Right renal pelvis (tissue), 4 donors: ENCODE results near the gene CFLAR. TPM values are rescaled to one million over a fixed set of nuclear protein-coding genes. Genes with fewer than 3 reads are reported as not detected.
"Not testable (repeated sequence)": the region's sequence is repeated elsewhere in the genome, so short reads cannot be mapped to it uniquely, and the experiment has no call there.

Source experiments
- DNase-seq, 4 donors: peaks; one replicate each; pipeline ENCODE4 v3.0.0-alpha.2; 2013; ENCODE audit warnings: low read depth in 4 of 4, low spot score in 3 of 4, missing footprints in 1 of 4
- polyA plus RNA-seq, 4 donors: library from polyadenylated mRNA; unstranded; fragments of 120-200 nt; gene quantifications; one replicate each; pipeline ENCODE4 v1.2.1, GENCODE V29; 2013; ENCODE audit not compliant: insufficient read length in 4 of 4

The CFLAR gene
- polyA plus RNA-seq, 4 donors: 50.4 to 62.9 (median 55.9) TPM

DNA sequence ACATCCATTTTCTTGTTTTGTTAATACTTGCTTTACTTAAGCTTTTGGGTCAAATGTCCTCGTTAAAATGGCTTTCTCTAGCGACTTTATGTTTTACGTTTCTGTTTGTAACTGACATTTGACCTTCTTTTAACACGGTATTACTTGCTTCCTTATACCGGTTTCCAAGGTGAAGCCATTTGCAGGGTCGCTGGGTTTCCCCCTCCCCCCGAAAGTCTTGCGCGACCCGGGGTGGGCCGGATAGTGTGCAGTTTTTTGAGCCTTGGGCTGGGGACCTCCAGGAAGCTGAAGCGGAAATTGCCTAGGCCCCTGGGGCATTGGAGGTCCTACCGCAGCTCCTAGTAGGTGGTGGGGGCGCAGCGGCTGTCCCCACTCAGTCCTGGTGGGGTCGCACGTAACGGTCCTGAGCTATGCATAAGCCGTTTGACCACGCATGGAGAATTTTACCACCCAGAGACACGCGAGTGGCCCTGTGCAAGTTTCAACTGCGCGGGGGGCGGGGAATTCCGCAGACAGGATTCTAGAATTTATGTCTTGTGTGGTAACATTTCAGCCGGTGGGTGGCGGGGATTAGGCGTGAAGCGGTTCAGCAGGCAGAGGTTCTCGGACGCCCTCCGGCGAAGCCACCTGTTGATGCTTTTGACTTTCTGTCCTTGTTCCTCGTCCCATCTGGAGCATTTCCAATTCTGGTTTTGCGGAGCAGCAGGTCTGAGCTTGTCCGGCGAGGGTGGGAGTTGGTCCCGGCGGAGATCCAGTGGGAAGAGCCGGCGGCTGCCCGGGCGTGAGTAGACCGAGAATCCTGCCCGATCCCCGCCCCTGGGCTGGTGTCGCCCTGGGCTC, 2.4 kb downstream of the CFLAR start:
- DNase-seq: peak; percentile 67 to 78 (median 72)

DNA sequence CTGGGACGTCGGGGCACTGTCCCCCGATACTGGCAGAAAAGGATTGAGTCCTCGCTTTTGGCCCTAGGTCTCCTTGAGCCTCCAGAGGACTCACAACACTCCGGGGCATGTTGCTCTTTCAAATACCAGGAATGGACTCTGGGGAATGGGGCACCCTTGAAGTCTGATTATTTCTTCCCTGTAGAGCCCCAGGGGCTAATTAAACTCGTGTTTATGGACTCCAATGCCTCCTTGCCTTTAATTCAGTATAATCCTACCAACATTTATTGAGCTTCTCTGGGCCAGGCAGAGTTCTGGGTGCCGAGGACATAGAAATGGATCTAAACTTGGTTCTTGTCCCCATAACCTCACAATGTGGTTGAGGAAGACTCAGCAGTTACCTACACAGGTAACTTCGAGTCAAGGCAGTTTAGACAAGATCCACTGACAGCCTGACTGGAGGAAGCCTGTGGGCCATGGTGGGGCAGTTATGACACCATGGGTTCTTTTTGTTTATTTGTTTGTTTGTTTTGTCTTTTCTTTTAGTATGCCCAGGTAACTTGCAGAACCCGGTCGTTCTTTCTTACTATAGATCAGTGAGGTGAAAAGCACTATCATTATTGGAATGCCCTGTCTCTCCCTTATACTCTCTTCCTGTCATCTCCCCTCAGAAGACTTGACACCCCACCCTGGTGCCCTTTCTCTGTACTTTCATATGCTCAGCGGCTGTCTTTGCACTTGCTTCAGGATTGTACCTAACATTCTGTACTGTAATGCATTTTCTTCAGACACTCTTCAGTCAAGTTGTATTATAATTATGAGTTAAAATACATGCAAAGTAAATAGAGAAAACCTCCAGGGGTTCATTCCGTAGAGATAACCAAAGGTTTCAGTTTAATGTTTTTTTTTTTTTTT, 3.2 kb downstream of the CFLAR start:
- DNase-seq: peak in 1 of 4 donors; percentile 43

DNA sequence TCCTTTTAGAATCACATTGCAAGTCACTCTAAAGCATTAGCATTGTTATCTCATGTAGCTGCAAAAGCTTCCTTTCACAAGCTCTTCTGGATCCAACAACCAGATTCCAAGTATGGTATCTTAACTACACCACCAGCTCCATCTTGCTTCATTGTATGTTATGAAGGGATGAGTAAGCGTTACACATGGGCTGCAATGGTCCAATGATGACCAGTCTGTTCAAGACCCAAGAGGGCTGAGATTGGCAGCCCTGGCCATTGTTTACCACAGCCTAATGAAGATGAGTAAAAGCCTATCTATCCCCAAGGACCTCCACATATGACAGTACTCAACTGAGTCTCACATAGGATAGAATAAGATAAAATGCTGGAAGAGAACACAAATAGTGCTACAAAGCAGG, 6.3 kb downstream of the CFLAR start:
- no peak for DNase-seq

DNA sequence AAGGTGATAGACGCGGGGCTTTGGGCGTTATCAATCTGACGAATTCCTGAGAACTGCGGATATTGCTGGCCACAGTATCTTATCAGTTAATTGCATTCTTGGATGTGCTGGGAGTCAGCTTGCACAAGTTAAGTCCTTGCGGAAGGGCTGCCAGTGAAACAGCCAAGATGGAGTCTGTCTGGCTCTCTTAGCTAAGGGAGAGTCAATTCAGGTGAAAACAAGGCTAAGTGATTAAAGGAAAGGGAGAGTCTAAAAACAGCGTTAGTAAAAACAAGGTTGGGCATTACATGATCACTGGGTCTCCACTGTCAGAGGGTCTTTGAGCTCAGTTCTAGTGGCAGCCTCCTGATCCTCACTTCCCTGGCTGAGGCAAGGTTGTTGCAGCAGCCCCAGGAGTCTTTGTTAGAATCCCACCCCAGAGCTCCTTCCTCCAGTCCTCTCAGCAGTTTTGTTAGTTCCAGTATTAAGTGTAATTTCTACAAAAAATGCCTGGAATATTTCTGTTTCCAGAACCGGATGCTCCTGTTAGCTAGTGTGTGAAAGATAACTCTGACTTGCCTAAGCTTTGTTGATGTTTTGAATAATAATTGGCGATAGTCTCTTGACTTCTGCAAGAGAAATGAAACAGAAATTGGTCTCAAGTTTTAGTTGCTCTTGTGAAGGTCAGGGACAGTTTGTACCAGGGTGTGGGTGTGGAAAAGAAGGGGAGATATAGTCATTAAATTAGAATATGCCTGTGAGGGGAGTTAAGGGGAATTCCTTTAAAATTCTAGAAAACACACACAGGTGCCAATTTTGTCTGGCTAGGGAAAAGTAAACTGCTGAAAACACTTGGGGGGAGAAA, 10.6 kb downstream of the CFLAR start:
- DNase-seq: no peak

DNA sequence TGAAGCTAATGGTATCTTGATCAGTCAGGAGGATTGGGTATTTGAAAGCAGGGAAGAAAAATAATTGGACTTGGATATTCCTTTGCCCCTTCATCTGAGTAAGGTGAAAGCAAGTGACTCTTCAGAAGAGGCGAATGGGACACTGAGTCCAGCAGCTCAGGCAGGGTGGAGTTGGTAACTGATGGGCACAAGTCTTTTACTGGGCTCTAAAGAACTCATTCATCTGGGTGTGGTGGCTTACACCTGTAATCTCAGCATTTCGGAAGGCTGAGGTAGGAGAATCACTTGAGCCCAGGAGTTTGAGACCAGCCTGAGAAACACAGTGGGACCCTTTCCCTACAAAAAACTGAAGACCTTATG, 11.2 kb downstream of the CFLAR start:
- DNase-seq: no peak

DNA sequence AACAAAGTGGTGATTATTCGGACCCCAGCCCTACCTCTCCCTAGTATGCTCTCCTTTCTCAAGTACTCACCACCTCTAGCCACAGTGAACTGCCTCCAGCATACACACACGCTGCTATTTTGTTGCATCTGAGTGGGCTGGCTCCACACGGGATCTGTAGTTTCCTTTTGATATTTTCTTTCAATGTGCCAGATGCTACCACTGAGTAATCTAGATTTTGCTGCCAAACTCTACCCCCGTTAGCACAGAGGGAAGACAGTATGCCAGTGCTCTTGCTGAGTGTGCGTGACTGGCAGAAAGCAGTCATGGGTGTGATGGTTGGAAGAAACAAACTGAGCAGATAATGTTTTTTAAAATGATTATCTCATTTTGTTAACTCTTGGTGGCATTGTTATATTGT, 11.6 kb downstream of the CFLAR start:
- DNase-seq: no peak

DNA sequence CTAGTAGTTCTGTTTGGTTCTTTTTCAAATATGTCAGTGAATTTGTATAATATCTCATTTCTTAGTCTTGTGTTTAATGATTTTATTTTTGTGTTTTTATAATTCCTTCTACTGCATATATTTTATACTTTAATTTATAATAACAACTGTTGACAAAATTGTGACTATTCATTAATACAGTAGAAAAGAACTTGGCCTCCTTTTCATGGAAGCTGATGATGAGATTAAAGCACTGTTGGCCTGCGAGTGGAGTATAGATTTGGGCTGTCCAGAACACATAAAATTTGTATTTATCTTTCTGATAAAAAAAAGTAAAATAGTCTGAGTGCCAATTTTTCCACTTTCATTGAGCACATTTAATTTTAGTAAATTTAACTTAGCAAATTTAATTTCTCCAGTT, 12.1 kb downstream of the CFLAR start:
- DNase-seq: no peak

DNA sequence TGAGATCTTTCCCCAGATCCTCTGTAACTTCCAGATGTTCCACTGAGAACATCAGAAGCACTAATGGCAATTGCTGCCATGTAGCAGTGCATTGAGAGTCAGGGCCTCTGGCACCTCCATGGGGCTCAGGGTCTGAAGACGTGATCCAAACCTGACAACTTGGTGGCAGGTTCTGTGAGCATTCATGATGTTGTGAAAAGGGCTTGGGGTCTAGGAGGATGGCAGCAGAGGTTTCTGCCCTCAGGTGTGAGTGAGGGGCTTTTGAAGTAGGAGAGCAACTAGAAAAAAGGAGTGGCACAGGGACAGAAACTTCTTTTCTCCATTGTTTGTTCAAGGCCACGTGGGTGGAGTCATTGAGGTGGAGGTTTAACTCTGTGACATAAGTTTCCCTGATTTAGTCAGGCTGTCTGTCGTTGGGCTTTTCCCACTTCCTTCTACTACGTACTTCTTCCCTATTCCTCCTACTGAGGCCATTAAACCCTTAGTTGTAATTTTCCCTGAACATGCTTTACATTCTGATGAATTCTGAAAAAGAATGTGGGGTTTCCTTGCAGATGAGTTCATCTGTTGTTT, 13.1 kb downstream of the CFLAR start:
- no peak for DNase-seq

DNA sequence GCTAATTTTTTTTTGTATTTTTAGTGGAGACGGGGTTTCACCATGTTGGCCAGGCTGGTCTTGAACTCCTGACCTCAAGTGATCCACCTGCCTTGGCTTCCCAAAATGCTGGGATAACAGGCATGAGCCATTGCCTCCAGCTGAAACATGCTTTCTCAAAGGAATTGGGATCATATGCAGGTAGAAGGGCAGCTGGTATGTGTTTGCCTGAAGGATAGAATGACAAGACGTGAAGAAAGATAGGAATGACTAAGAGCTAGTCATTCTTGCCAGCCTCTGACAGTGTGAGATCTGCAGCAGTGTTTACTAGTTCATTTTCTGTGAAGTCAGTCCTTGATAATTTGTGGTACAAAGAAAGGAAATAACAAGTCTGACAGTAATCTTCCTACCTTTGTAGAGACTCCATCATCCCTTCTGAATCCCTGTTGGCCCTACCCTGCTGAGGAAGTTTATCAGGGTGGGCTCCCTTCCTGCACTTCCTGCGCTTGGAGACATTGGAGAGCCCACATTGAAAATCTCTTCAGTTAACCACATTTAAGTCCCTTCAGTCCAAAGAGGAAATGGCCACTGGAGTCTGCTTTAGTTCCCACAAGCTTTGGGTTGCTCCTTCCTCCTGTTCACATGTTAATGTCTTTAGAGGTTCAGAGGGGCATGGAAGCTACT, 14.7 kb downstream of the CFLAR start:
- no peak for DNase-seq

DNA sequence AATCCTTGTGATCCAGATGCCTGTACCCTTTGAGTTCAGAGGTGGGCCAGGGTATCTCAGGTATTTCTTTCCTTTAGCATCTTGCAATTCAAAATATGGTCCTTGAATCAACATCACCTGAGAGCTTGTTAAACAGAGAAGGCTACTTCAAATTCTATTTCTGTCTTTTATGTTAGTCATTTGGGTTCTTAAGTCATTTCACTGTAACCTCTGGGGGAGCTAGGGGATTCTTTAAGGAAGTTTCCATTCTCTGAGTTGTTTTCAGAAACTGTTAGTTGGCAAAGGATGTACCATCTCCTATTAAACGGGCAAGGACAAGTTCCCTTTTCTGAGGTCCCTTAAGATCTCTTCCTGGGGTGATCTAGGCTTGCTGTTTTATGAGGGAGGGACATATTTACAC, 16.6 kb downstream of the CFLAR start:
- no peak for DNase-seq

DNA sequence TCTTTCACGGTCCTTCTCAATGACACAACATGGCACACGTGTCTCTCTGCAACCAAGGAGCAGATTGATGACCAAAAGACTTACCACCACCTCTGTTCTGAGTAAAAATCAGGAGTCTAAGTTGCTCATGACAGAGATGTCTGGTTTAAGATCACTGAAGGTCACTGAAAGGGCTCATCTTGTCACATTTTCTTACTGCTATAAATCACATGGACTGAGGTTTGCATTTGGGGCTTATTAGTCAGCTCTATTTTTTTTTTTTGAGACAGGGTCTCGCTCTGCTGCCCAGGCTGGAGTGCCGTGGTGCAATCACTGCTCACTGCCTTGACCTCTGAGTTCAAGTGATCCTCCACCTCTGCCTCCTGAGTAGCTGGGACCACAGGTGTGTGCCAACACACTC, 19.4 kb downstream of the CFLAR start:
- DNase-seq: no peak

DNA sequence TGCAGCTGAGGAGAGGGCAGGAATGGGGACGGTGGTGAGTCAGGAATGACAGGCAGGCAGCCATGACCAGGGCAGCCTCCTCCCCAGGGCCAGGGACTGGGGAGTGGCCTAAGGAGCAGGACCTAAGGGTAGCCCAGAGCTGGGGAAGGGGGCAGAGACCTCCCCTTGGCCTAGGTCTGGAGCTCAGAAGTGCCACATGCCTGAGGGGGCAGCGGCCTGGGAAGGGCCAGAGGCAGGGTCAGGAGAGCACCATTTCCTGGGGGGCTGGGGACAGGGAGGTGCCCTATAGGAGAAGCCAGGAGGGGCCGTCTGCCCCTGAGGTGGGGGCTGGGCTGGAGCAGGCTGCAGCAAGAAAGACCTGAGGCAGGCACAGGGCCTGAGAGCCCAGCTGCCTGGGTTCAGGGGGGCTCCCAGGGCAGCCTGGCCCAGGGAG, 20.9 kb downstream of the CFLAR start:
- no peak for DNase-seq

DNA sequence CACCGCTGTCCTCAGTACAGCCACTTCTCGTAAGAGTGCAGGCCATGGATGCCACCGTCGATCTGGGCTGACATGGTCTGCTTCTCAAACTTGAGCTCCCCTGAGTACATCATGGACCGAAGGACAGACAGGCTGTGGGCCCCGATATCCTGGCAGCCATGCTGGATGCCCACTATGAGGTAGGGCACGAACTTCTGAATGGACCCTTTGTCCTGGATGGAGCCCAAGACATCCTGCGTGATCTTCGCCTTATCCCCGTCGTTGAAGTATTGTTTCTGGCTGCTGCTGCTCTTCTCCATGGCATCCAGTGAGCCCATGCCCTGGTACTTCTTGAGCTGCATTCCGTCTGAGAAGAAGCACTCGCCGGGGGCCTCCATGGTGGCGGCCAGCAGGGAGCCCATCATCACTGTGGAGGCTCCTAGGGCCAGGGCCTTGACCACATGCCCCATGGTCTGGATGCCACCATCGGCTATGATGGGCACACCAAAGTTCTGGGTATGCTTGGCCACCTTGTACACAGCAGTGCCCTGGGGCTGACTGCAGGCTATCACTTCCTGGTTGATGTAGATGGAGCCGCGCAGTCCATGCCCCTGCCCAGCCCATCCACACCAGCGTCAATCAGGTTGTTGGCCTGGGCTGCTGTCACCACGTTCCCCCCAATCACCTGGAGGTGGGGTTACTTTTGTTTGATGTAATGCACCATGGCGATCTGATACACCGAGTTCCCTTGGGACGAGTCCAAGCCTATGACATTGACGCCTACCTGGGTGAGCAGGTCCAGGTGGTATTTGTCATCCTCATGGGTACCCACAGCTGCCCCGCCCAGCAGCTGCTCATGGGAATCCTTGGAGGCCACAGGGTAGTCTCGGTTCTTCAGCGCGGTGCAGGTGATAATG, 21.8 kb downstream of the CFLAR start:
- no peak for DNase-seq

DNA sequence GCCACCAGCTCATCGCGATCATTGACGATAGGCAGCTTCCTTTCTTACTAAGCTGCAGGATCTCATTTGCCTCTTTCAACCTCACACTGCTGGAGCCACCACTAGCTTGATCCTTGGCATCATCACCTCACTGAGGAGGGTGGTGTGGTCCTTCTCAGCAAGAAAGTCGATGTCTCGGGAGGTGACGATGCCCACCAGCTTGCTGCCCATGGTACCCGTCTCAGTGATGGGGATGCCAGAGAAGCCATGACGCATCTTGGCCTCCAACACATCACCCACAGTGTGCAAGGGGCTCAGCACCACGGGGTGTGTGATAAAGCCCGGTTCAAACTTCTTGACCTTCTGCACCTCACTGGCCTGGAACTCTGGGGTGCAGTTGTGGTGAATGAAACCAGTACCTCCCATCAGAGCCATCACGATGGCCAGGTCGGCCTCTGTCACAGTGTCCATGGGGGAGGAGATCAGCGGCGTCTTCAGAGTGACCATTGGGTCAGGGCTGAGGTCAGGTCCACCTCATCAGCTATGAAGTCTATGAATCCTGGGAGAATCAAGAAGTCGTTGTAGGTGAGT, 22.5 kb downstream of the CFLAR start:
- DNase-seq: no peak

DNA sequence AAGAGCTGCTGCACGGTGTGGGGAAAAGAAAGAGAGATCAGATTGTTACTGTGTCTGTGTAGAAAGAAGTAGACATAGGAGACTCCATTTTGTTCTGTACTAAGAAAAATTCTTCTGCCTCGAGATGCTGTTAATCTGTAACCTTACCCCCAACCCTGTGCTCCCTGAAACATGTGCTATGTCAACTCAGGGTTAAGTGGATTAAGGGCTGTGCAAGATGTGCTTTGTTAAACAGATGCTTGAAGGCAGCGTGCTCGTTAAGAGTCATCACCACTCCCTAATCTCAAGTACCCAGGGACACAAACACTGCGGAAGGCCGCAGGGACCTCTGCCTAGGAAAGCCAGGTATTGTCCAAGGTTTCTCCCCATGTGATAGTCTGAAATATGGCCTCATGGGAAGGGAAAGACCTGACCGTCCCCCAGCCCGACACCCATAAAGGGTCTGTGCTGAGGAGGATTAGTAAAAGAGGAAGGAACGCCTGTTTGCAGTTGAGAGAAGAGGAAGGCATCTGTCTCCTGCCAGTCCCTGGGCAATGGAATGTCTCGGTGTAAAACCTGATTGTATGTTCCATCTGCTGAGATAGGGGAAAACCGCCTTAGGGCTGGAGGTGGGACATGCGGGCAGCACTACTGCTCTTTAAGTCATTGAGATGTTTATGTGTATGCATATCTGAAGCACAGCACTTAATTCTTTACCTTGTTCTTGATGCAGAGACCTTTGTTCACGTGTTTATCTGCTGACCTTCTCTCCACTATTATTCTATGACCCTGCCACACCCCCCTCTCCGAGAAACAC, 23.2 kb downstream of the CFLAR start:
- not testable (repeated sequence) for DNase-seq

DNA sequence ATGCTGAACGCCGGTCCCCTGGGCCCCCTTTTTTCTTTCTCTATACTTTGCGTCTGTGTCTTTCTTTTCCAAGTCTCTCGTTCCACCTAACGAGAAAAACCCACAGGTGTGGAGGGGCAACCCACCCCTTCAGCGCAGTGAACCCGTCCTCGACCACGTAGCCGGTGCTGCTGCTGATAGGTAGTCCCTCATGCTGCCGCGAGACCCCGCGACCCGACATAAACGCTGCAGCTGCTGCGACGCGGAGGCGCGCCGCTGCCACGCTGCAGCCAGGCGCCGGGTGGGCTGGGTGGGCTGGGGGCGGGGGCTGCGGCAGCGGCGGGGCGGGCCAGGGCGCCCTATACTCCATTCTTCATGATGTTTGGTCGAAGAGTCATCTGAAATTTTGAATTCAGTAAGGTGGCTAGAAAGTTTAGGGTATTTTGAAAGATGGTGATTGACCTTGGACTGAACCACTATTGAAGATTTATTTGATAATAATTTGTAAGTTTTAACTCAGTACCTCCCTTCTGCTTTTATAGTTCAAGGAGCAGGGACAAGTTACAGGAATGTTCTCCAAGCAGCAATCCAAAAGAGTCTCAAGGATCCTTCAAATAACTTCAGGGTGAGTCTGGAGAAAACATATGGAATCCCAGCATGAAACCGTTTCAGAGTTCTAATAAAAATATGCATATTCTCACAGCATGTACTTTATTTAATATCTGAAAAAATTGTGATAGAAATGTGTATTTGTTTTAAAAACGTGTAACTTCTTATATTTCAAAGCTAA, 24.1 kb downstream of the CFLAR start:
- DNase-seq: no peak
